Measurements from ENCODE around the gene GNPTAB. TPM values are rescaled to one million over a fixed set of nuclear protein-coding genes. Genes with fewer than 3 reads are reported as not detected.
"Not testable (repeated sequence)": the region's sequence is repeated elsewhere in the genome, so short reads cannot be mapped to it uniquely, and the experiment has no call there.

GNPTAB gene
- total RNA-seq, 1 donor from 2014 or later: 27.2 TPM

DNA sequence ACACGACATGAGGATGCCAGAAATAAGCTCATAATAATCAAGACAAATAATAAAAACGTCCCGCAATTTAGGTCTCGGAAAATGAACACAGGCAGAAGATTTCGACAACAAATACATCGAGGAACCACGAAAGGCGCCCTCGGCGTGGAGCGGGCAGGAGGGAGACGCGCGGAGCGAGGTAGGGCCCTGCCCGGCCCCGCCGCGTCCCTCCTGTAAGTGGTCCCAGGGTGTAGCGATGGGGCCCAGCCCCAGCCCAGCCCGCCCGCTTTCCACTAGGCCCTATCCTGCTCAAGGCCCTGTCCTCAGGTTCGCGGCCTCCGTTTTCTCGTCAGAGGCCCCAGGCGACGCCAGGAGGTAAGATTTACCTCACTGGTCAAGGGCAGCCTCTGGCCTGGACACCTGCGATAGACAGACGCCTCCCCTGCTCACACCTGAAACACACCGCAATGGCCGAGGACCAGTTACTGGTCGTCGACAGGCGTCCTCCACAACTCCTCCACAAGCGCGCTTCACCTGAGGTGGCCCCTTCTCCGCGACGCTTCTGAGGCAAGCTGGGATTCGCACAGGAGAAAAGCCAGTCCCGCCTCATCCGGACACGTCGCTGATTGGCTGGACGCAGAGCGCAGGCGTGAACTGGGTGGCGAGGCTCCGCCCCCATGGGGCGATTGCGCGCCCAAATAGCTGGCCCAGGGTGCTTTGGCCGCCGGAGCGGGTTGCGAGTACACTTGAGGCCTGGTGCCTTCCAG, 91.7 kb downstream of the GNPTAB start, which contains the start of gene SYCP3:
Gene SYCP3, minus strand, starts transcription at position 543 of the 746 bp plus-strand sequence. CDS start 1,527 bp downstream, outside the sequence.
- no peak for DNase-seq (ENCODE audit: low read depth, low spot score)

DNA sequence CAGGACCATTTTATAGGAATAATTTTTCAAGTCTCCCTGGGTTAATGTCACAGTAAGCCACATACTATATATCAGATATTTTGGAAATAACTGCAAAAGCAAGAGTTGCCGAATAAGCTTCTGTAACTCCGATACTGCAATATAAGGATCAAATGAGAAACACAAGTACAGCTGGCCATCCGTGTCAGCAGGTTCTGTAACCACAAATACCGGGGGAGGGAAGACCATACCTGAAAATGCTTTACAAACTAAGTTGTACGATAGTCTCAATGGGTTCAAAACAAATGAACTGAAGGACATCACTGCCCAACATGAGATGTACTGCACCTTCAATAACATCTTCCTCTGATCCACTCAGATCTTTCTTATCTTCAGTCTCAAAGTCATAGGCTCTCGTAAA, 93.3 kb downstream of the GNPTAB start:
- DNase-seq (ENCODE audit: low read depth, low spot score): no peak

GRCh38 chr12:101734482-101734881, 96.3 kb downstream of the GNPTAB start:
- DNase-seq (ENCODE audit: low read depth, low spot score): not testable (repeated sequence)

DNA sequence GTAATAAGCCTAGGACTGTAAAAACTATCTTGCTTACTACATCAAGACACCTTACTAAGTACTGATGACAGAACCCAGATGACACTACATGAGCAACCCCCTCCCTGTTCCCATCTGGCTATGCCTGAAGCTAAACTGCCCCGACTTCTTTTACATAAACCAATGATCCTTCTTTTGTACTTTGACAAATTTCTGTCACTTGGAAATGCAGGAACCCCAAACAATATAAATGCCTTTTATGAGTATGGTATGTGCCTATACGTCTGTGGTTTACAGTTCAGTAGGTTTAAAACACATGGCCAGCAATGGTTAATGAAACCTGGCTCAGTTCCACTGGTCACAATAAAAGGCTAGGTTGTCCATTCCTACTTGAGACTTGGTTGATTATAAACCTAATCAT, 97.6 kb downstream of the GNPTAB start:
- DNase-seq (ENCODE audit: low read depth, low spot score): no peak

DNA sequence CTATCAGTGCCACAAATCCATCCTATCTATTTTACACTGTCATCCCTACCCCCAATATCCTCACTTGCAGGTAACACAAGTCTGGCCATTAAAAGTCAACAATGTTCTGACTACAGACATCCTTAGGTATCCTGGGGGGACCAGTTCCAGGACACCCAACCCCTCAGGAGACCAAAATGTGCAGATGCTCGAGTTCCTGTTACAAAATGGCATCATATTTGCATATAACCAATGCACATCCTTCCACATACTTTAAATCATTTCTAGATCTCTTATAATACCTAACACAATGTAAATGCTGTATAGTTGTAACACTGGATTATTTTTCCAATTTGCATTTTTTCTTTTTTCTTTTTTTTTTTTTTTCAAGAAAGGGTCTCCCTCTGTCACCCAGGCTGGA, 98.4 kb downstream of the GNPTAB start:
- DNase-seq (ENCODE audit: low read depth, low spot score): no peak

GRCh38 chr12:101729842-101730241, 100.9 kb downstream of the GNPTAB start:
- DNase-seq (ENCODE audit: low read depth, low spot score): no peak

- no peak for DNase-seq (ENCODE audit: low read depth, low spot score)
Measured at GRCh38 chr12:101727098-101727497, 103.7 kb downstream of the GNPTAB start.

GRCh38 chr12:101722392-101722791, 108.4 kb downstream of the GNPTAB start:
- DNase-seq (ENCODE audit: low read depth, low spot score): no peak

- DNase-seq (ENCODE audit: low read depth, low spot score): no peak
Measured at GRCh38 chr12:101720118-101720517, 110.6 kb downstream of the GNPTAB start.

DNA sequence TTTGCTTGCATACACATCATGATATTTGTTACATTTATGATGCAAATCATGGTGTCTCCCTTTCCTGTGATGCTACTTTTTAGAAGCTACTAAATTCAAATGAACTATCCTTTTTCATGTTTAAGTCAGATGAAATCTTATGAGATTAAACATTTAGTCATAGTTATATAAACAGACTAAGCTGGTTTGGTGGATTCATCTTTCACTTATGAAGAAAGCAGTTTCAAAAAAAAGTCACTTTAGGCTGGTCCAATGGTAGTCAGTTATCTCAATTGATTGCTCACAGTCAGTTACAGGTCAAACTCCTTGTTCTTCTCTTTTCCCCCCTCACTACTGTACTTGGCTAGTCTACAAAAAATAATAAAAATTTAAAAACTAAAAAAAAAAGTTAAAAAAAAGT, 111.2 kb downstream of the GNPTAB start:
- no peak for DNase-seq (ENCODE audit: low read depth, low spot score)

DNA sequence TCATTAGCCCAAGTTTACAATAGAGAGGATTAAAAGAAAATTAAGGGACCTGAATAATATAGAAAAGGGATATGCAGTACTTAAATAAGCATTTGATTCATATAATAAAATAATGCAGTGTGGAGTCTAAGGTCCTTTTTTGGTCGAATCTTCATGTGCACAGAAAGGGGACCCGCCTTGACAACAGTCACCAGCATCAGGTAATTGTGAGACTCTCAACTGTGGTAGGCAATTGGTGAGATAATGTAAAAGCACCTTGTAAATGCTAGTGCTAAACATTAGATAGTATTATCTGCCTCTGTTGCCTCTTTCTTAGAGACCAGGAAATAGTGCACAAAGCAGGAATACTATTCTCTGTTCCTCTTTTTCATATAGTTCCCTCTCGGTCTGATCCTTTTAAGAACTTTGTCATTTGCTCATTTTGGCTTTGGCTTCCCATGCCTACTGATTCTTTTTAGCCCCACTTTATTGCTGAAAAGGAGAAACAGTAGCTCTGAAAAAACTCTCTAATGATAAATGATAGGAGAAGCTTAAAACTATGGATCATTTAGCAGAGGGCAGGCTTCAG, 115.8 kb downstream of the GNPTAB start:
- DNase-seq (ENCODE audit: low read depth, low spot score): no peak

DNA sequence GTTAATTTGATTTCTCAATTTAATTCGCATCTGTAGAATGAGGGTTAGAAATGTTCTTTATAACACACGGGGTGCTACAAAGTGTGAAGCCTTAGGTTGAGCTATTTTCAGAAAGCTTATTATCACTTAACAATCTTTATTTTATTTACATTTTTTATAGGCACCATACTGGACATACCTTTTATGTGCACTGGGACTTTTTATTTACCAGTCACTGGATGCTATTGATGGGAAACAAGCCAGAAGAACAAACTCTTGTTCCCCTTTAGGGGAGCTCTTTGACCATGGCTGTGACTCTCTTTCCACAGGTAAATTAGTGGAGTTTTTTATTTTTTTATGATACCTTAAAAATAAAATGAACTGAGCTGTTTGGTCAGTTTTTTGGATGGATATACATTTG, 116.8 kb downstream of the GNPTAB start:
- no peak for DNase-seq (ENCODE audit: low read depth, low spot score)

GRCh38 chr12:101713059-101713682, 117.6 kb downstream of the GNPTAB start:
- DNase-seq (ENCODE audit: low read depth, low spot score): no peak

DNA sequence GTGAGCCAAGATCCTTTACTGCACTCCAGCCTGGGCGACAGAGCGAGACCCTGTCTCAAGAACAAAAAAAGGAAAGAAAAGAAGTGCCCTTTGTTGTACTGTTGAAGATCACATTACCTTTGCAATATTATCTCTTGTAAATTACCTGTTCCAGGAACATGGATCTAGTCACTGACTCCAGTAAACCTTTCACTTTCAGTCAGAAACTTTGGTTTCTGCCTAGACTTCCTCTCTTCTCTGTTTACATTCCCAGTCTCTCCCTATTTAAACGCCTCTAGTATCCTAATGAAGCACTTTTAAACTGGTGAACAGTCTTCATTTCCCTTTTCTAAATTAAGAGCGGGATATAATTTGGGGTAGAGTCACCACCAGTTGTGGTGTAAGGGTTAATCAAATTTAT, 120.5 kb downstream of the GNPTAB start:
- DNase-seq (ENCODE audit: low read depth, low spot score): no peak

- DNase-seq (ENCODE audit: low read depth, low spot score): no peak
Measured at GRCh38 chr12:101707131-101707782, 123.5 kb downstream of the GNPTAB start.

GRCh38 chr12:101706403-101706802, 124.4 kb downstream of the GNPTAB start:
- no peak for DNase-seq (ENCODE audit: low read depth, low spot score)

DNA sequence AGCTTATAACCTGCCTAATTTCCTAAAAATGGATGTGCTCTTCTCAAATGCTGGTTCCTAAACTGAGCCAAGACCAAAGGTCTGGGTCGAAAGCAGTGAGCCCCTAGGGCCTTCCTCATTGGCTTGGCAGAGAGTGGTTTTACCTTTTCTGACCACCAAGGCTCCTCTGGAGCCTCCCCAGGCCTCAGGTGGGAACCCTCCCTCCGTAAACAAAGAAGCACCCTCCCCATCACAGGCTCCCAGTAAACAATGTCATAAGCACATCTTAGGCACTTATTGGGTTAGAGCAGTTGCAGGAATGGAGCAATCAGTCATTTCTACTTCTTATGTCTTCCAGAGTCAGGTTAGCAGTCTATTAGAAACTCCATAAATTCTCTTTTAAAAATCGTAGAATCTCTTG, 127.3 kb downstream of the GNPTAB start:
- no peak for DNase-seq (ENCODE audit: low read depth, low spot score)

DNA sequence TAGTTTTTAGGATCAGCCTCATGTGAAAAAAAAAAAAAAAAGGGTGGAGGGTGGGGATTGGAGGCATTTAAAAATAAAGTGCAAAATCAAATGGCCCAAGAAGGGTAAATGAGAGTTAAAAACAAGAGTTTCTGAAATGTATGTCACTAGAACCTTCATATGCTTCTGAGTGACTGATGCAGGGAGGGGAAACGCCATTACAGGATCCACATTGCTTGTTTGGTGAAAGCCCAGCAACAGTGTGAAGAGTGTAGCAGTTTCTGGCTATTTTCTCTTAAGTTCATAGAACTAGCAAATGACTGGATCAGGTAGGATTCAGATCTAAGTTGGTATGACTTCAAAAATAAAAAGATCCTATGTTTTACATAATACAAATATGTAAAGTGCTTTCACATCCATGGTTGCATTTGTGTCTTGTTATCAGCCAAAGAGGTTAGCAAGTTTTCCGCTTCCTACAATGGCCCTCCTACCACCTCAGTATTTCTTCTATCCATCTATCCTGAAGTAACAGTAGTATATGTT, 130.4 kb downstream of the GNPTAB start:
- DNase-seq (ENCODE audit: low read depth, low spot score): no peak

GRCh38 chr12:101698800-101699347, 131.9 kb downstream of the GNPTAB start:
- DNase-seq (ENCODE audit: low read depth, low spot score): no peak

DNA sequence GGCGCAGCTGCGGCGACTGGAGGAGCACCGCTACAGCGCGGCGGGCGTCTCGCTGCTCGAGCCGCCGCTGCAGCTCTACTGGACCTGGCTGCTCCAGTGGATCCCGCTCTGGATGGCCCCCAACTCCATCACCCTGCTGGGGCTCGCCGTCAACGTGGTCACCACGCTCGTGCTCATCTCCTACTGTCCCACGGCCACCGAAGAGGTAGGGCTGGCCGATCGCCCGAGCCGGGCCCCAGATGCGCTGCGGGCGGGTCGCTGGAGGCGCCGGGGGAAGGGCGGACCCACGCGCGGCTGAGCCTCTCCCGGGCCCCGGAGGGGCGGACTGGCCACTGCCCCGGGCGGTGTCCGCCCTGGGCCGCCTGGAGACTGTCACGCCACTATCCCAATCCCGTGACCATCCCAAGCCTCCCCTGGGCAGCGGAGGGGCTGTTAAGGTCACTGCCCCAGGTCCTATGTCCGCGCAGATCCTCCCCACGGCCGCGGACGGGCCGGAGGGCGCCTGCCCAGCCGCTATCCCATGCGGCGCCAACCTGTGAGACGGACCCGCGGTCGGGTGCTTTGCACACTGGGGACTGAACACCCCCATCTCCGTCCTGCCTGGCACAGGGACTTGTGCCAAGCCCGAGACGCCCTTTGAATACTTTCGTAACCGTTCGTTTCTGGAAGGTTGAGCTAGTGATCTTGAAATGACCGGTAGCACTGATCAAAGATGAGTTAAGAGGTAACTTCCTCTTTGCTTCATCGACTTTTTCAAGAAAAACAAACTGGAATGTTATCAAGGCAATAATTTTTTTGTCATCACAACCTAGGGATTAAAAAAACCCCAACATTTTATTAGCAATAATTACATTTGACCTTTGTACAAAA, 132.6 kb downstream of the GNPTAB start:
- no peak for DNase-seq (ENCODE audit: low read depth, low spot score)

Measured in pulmonary artery endothelial cell (primary cell).